GM23248 (cell line): Measurements from ENCODE around the gene ST3GAL3. TPM values are rescaled to one million over a fixed set of nuclear protein-coding genes. Genes with fewer than 3 reads are reported as not detected.
A peak's percentile ranks its signal among the peaks of the same experiment; 100 is the strongest.

ENCODE experiments used
- DNase-seq: peaks from one replicate; pipeline ENCODE4 v3.0.0-alpha.2; 2015
- H2AFZ ChIP-seq: fragments of 200-600 bp; sonication (generic); 2 replicates; pipeline ENCODE4 v1.6.1; 2016; ENCODE audit warnings: antibody characterized with exemption
- H3F3A ChIP-seq: fragments of 200-600 bp; sonication (generic); 2 replicates; pipeline ENCODE4 v1.6.1; 2016; ENCODE audit warnings: mild to moderate bottlenecking, antibody characterized with exemption, mixed run types; ENCODE audit not compliant: insufficient read depth
- H3K27ac ChIP-seq: fragments of 200-600 bp; sonication (generic); 2 replicates; pipeline ENCODE4 v1.5.1; 2016; ENCODE audit warnings: mild to moderate bottlenecking
- H3K27me3 ChIP-seq: fragments of 200-600 bp; sonication (generic); replicated peaks from 2 replicates; pipeline ENCODE4 v1.6.1; 2016; ENCODE audit warnings: mild to moderate bottlenecking; ENCODE audit not compliant: insufficient read depth
- H3K36me3 ChIP-seq: fragments of 200-600 bp; sonication (generic); 2 replicates; pipeline ENCODE4 v1.6.1; 2016; ENCODE audit warnings: low read depth, mild to moderate bottlenecking
- H3K4me1 ChIP-seq: fragments of 200-600 bp; sonication (generic); 2 replicates; pipeline ENCODE4 v1.6.1; 2016; ENCODE audit warnings: mild to moderate bottlenecking; ENCODE audit not compliant: insufficient read depth
- H3K4me2 ChIP-seq: fragments of 200-600 bp; sonication (generic); one replicate; pipeline ENCODE4 v1.6.1; 2016; ENCODE audit warnings: mild to moderate bottlenecking; ENCODE audit not compliant: unreplicated experiment
- H3K4me3 ChIP-seq: fragments of 200-600 bp; sonication (generic); 2 replicates; pipeline ENCODE4 v1.5.1; 2016; ENCODE audit warnings: mild to moderate bottlenecking
- H3K79me2 ChIP-seq: fragments of 200-600 bp; sonication (generic); 2 replicates; pipeline ENCODE4 v1.6.1; 2016; ENCODE audit warnings: mild to moderate bottlenecking; ENCODE audit not compliant: insufficient read depth
- H3K9ac ChIP-seq: fragments of 200-600 bp; sonication (generic); 2 replicates; pipeline ENCODE4 v1.6.1; 2016; ENCODE audit warnings: mild to moderate bottlenecking
- H3K9me2 ChIP-seq: fragments of 200-600 bp; sonication (generic); 2 replicates; pipeline ENCODE4 v1.6.1; 2016; ENCODE audit warnings: mixed run types, mild to moderate bottlenecking, moderate library complexity; ENCODE audit not compliant: insufficient read depth
- H3K9me3 ChIP-seq: fragments of 200-600 bp; sonication (generic); one replicate; pipeline ENCODE4 v1.6.1; 2017; ENCODE audit warnings: low read depth
- H4K20me1 ChIP-seq: fragments of 200-600 bp; sonication (generic); 2 replicates; pipeline ENCODE4 v1.6.0; 2016; ENCODE audit not compliant: insufficient read depth
- EZH2 ChIP-seq: fragments of 200-600 bp; sonication (generic); IDR thresholded peaks from 2 replicates; pipeline ENCODE4 v1.6.1; 2018; ENCODE audit warnings: antibody characterized with exemption, mild to moderate bottlenecking; ENCODE audit not compliant: insufficient read depth, poor library complexity, severe bottlenecking
- EZH2phosphoT487 ChIP-seq: fragments of 200-600 bp; sonication (generic); IDR thresholded peaks from 2 replicates; pipeline ENCODE4 v1.6.1; 2018; ENCODE audit warnings: antibody characterized with exemption, moderate library complexity, mild to moderate bottlenecking, low read depth; ENCODE audit not compliant: insufficient read depth
- WGBS, 2 experiments: methylation state at CpG; one replicate each; pipeline ENCODE4 v1.1.6; 2015 to 2017; ENCODE audit warnings: low lambda C conversion rate in 2 of 2, low coverage in 1 of 2; ENCODE audit errors: missing lambda C conversion rate in 2 of 2; 5-methylcytosine and 5-hydroxymethylcytosine counted together
- in situ Hi-C: fragments of 300-500 bp; cut with MboI; formaldehyde crosslinking; loops from 2 replicates; pipeline ENCODE4 v1.15.0; 2020
- polyA plus RNA-seq: library from polyadenylated mRNA; unstranded; fragments of >200 nt; fragmentation: Nextera tagmentation; extraction: Ambion mirVana; gene quantifications from 2 replicates; pipeline ENCODE4 v1.2.1, GENCODE V29; 2016
- total RNA-seq: library from RNA; depleted of rRNA; stranded (reverse); fragments of >200 nt; shearing (Covaris generic); gene quantifications from 2 replicates; pipeline ENCODE4 v1.2.3, GENCODE V29; 2014

Gene ST3GAL3
- total and polyA plus RNA-seq, 2 experiments from 2014 or later, result 9.7 to 13.8 TPM

DNA sequence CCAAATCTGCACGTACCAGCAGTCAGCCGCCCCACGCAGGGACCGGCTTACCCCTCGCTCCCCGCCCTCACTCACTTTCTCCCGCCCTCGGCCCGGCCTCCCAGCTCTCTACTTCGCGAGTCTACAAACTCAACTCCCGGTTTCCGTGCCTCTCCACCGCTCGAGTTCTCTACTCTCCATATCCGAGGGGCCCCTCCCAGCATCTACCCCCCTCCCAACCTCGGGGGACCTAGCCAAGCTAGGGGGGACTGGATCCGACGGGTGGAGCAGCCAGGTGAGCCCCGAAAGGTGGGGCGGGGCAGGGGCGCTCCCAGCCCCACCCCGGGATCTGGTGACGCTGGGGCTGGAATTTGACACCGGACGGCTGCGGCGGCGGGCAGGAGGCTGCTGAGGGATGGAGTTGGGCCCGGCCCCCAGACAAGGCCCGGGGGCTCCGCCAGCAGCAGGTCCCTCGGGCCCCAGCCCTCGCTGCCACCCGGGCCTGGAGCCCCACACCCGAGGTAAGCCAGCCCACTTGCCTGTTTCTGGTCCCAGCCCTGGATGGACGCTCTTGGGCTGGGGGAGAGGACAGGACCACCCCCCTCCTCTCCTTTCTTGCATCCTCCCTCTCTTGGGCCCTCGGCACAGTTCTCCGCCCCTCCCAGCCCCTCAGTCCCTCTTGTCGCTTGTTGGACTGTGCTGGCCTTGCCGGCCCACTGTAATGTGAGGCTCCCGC, 226.2 kb downstream of the ST3GAL3 start, which contains the start of gene ARTN:
Gene ARTN (plus strand): TSS at position 416 of the 715 bp plus-strand sequence. CDS start 1,856 bp downstream, outside the sequence.
- Histone ChIP-seq H3K4me1 (peaks cover 23% of the 10 kb centered on the region), H3K27me3 (no peaks in the 10 kb centered on the region), H3K9me3 (no peaks in the 10 kb centered on the region), H3K4me2 (peak within 1 kb of the TSS; percentile 71), H3K9me2 (no peaks in the 10 kb centered on the region), H4K20me1 (no peaks in the 10 kb centered on the region), H3K4me3 (peak within 1 kb of the TSS; percentile 66), H2AFZ (peak within 1 kb of the TSS; percentile 73), H3K79me2 (no peaks in the 10 kb centered on the region), H3F3A (peaks cover 6% of the 10 kb centered on the region; the same call in 1 of the 2 replicates), H3K36me3 (no peaks in the 10 kb centered on the region), H3K9ac (peak within 1 kb of the TSS; percentile 36), H3K27ac (no peak within 1 kb of the TSS)
- DNase-seq, result peak; percentile 66
- in situ Hi-C loops, result loop anchor here (5.0 to 25.0 kb wide), 3 partner anchors 171 to 696 kb away; partner anchors contain the start of gene PTPRF
- WGBS, 2 experiments, result 3 to 5% methylated on average over 30 to 32 of the region's 42 CpGs
- TF ChIP-seq EZH2phosphoT487 (no peak), EZH2 (no peak)

DNA sequence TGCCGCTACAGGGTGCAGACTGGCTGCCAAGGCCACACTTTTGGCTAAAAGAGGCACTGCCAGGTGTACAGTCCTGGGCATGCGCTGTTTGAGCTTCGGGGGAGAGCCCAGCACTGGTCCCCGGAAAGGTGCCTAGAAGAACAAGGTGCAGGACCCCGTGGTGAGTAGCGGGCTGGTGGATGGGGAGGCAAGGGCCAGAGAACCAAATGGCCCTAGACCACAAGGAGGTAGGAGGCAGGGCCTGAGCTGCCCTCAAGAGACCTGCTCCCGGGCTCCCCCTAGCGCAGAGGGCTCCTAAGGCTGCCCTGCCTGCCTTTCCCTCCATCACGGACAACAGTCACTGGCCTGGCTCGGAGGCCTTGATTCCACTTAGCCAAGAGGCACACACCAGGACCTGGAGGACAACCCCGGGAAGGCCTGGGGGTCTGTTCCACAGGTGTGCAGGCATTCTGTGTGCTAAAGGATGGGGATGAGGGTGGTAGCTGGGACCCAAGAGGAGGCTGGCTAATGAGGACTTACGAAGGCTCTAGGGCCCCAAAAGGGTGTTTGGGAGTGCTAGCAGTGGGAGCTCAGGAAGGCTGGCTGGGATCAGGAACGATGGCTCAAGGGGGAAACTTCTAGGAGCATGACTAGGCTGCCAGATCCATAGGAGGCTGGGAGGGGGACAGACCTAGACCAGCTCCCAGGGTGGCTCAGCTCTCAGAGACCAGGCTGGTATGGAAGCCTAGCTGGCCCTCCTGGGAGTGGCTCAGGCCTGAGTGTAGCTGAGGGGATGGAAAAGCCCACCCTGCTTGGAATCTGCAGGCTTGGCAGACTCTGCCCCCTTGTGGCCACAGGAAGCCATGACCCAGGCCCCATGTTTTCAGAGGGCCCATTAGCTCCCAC, 227.0 kb downstream of the ST3GAL3 start:
- no peaks in the 10 kb centered on the region for H3K79me2 ChIP-seq
- peak; percentile 78 for DNase-seq
- H3K36me3 ChIP-seq, result no peaks in the 10 kb centered on the region
- H3K9me3 ChIP-seq, result no peaks in the 10 kb centered on the region
- TF ChIP-seq EZH2, result no peak
- TF ChIP-seq EZH2phosphoT487, result no peak
- H3K9ac ChIP-seq, result peak overlapping the region; percentile 36
- in situ Hi-C loops, result loop anchor here (5.0 to 25.0 kb wide), 3 partner anchors 172 to 697 kb away; partner anchors contain the start of gene PTPRF
- 36 to 42% methylated on average over 12 to 13 of the region's 13 CpGs for WGBS, 2 experiments
- no peaks in the 10 kb centered on the region; the same call in 1 of the 2 replicates for H3F3A ChIP-seq
- H3K27me3 ChIP-seq, result no peaks in the 10 kb centered on the region
- no peaks in the 10 kb centered on the region for H3K9me2 ChIP-seq
- peak overlapping the region; percentile 71 for H3K4me2 ChIP-seq
- H4K20me1 ChIP-seq, result no peaks in the 10 kb centered on the region
- peaks cover 21% of the 10 kb centered on the region for H3K4me1 ChIP-seq
- no peak overlapping the region for H3K27ac ChIP-seq
- H3K4me3 ChIP-seq, result peak overlapping the region; percentile 66; the same call in 1 of the 2 replicates
- peak overlapping the region; percentile 73; the same call in 1 of the 2 replicates for H2AFZ ChIP-seq

DNA sequence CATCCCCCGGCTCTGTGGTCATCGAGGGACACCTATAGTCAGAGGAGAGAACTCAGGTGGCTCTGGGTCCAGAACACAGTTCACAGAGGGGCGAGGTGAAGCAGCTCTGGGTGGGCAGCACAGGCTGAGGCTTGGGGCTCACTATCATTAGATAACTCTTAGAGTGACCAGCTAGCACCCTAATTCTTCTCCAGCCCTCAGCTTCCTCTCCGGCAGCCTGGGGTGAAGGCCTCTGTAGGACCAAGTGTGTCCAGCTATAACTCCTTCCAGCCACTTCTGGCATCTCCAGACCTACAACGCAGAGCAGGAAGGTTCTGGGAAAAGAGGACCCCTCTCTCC, 227.6 kb downstream of the ST3GAL3 start:
- Histone ChIP-seq H3K27ac (no peak overlapping the region), H3F3A (no peaks in the 10 kb centered on the region; the same call in 1 of the 2 replicates), H2AFZ (no peak overlapping the region), H3K9me3 (no peaks in the 10 kb centered on the region), H3K9ac (no peak overlapping the region), H3K4me3 (no peak overlapping the region), H3K27me3 (no peaks in the 10 kb centered on the region), H3K4me2 (no peak overlapping the region), H3K36me3 (no peaks in the 10 kb centered on the region), H4K20me1 (no peaks in the 10 kb centered on the region), H3K79me2 (no peaks in the 10 kb centered on the region), H3K4me1 (peaks cover 15% of the 10 kb centered on the region), H3K9me2 (no peaks in the 10 kb centered on the region)
- in situ Hi-C loops, result loop anchor here (5.0 to 25.0 kb wide), 3 partner anchors 173 to 698 kb away; partner anchors contain the start of gene PTPRF
- WGBS, 2 experiments, result 45 to 59% methylated on average over 5 of the region's 5 CpGs
- DNase-seq, result no peak
- TF ChIP-seq EZH2 (no peak), EZH2phosphoT487 (no peak)

DNA sequence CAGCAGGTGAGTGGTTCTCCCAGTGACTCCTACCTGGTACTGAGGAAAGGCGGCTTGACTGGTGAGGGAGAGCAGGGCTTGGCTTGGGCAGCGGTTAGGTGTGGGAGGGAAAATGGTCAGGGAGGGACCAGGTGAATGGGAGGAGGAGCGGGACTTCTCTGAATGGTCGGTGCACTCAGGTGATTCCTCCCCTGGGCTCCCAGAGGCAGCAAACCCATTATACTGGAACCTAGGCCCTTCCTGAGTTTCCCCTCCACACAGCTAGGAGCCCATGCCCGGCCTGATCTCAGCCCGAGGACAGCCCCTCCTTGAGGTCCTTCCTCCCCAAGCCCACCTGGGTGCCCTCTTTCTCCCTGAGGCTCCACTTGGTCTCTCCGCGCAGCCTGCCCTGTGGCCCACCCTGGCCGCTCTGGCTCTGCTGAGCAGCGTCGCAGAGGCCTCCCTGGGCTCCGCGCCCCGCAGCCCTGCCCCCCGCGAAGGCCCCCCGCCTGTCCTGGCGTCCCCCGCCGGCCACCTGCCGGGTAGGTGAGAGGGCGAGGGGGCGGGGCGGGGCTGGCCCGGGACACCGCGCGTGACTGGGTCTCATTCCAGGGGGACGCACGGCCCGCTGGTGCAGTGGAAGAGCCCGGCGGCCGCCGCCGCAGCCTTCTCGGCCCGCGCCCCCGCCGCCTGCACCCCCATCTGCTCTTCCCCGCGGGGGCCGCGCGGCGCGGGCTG, 228.5 kb downstream of the ST3GAL3 start:
- in situ Hi-C loops, result loop anchor here (25.0 kb wide), 2 partner anchors 399 to 699 kb away; partner anchors contain the start of gene PTPRF
- H3K4me2 ChIP-seq, result no peak overlapping the region
- TF ChIP-seq EZH2phosphoT487, result no peak
- TF ChIP-seq EZH2, result no peak

More for the DNA sequence above, 228.5 kb downstream of the ST3GAL3 start:
- Histone ChIP-seq H3K4me3 (peak overlapping the region; percentile 53), H3K9ac (no peak overlapping the region), H3K9me3 (no peaks in the 10 kb centered on the region), H3F3A (no peaks in the 10 kb centered on the region; the same call in 1 of the 2 replicates), H3K4me1 (peaks cover 14% of the 10 kb centered on the region), H2AFZ (no peak overlapping the region), H3K79me2 (no peaks in the 10 kb centered on the region), H3K27me3 (no peaks in the 10 kb centered on the region), H3K9me2 (no peaks in the 10 kb centered on the region), H3K36me3 (no peaks in the 10 kb centered on the region), H3K27ac (no peak overlapping the region), H4K20me1 (no peaks in the 10 kb centered on the region)
- 36 to 53% methylated on average over 11 to 22 of the region's 48 CpGs for WGBS, 2 experiments
- no peak for DNase-seq
